HEK293T (cell line): Measurements from ENCODE around the gene PITRM1.

Experiments
- FOXM1 ChIP-seq: fragments of 450-650 bp; IDR thresholded peaks from 2 replicates; pipeline ENCODE4 v1.6.1; 2017; ENCODE audit warnings: mild to moderate bottlenecking, borderline replicate concordance
- SUZ12 ChIP-seq: fragments of 450-650 bp; IDR thresholded peaks from 2 replicates; pipeline ENCODE4 v1.6.1; 2016; ENCODE audit warnings: mild to moderate bottlenecking
- TARDBP ChIP-seq: fragments of 450-650 bp; IDR thresholded peaks from 2 replicates; pipeline ENCODE4 v1.6.1; 2016

GRCh38 chr10:3132036-3133025, 40.3 kb downstream of the PITRM1 start:
- TF ChIP-seq SUZ12, result no peak
- no peak for TF ChIP-seq FOXM1
- TF ChIP-seq TARDBP, result no peak
